ENCODE measurements around the gene E2F3.

DNA sequence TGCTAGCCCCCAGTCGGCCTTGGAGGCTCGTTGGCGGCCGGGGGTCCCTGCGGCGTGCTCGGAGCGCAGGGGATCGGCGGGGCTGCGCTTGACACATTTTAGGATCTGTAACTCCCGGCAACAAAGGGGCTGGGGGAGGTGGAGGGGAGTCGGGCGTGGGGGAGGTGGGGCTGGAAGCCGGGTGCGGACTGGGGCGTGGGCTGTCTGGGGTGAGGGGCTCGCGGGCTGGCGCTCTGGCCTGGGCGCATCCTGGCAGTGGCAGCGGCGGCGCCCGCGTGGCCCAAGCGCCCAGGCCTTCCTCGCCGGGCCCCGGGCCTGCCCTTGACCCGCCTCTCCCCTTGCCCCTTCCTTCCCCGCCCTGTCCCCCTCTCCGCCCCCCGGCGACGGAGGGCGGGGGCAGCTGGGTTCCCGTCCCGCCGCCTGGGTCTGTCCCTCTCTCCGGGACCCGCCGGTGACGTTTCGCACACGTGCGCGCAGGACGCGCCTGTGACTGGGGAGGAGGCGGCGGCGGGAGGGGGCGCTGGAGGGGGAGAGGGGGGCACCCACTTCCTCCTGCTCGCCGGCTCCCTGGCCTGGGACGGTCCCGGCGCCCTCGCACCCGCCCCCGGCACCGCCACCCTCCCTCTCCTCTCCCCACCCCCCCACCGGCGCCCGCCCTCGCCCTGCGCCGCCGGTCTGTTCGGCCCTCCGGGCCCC lies 1.5 kb downstream of the E2F3 start:
- TF ChIP-seq YY1 (IDR thresholded peaks at IDR 0.05; ENCODE audit: insufficient read depth, insufficient read length), result no peak
- TF ChIP-seq SUZ12 (IDR thresholded peaks at IDR 0.05; ENCODE audit: extremely low read depth, insufficient read depth, insufficient read length), result no peak
